Neural cell (in vitro differentiated cells): ENCODE measurements around the gene TMEM127. TPM values are rescaled to one million over a fixed set of nuclear protein-coding genes. Genes with fewer than 3 reads are reported as not detected.

ENCODE experiments used
- H2AFZ ChIP-seq: fragments of 200-600, 300-800 bp; sonication (generic), shearing (Covaris generic); 2 replicates; pipeline ENCODE4 v1.6.0; 2014; ENCODE audit warnings: low read depth, mild to moderate bottlenecking, antibody characterized with exemption, low read length, moderate library complexity
- H3F3A ChIP-seq: fragments of 200-600 bp; shearing (Covaris generic); 2 replicates; pipeline ENCODE4 v1.6.1; 2016; ENCODE audit warnings: mild to moderate bottlenecking, moderate library complexity, mixed read lengths, antibody characterized with exemption, low read length; ENCODE audit not compliant: insufficient read depth, poor library complexity, severe bottlenecking
- H3K27ac ChIP-seq: fragments of 200-600, 300-800 bp; sonication (generic), shearing (Covaris generic); 2 replicates; pipeline ENCODE4 v1.5.1; 2014; ENCODE audit warnings: mild to moderate bottlenecking, low read length, moderate library complexity
- H3K27me3 ChIP-seq: fragments of 300-800, 200-600 bp; sonication (generic), shearing (Covaris generic); 2 replicates; pipeline ENCODE4 v1.6.0; 2014; ENCODE audit warnings: mild to moderate bottlenecking, low read depth, low read length, moderate library complexity; ENCODE audit not compliant: insufficient read depth
- H3K36me3 ChIP-seq: fragments of 300-800, 200-600 bp; sonication (generic), shearing (Covaris generic); 2 replicates; pipeline ENCODE4 v1.5.1; 2014; ENCODE audit warnings: mild to moderate bottlenecking, antibody characterized with exemption, low read length, moderate library complexity; ENCODE audit not compliant: insufficient read depth
- H3K4me2 ChIP-seq: fragments of 300-800, 200-600 bp; sonication (generic), shearing (Covaris generic); 2 replicates; pipeline ENCODE4 v1.6.0; 2014; ENCODE audit warnings: mild to moderate bottlenecking, low read length
- H3K4me3 ChIP-seq: fragments of 300-800, 200-600 bp; sonication (generic), shearing (Covaris generic); 2 replicates; pipeline ENCODE4 v1.5.1; 2014; ENCODE audit warnings: mild to moderate bottlenecking, low read length, moderate library complexity
- H3K79me2 ChIP-seq: fragments of 200-600 bp; shearing (Covaris generic); replicated peaks from 2 replicates; pipeline ENCODE4 v1.6.0; 2014; ENCODE audit warnings: mild to moderate bottlenecking, low read length, moderate library complexity; ENCODE audit not compliant: insufficient read depth
- H3K9ac ChIP-seq: fragments of 300-800, 200-600 bp; sonication (generic), shearing (Covaris generic); 2 replicates; pipeline ENCODE4 v1.6.1; 2016; ENCODE audit warnings: mild to moderate bottlenecking, low read length, mixed read lengths
- H3K9me2 ChIP-seq: fragments of 200-600 bp; shearing (Covaris generic); 2 replicates; pipeline ENCODE4 v1.6.1; 2016; ENCODE audit warnings: mild to moderate bottlenecking, low read length, mixed read lengths; ENCODE audit not compliant: insufficient read depth
- H3K9me3 ChIP-seq: fragments of 200-600, 300-800 bp; sonication (generic), shearing (Covaris generic); 2 replicates; pipeline ENCODE4 v1.6.1; 2016; ENCODE audit warnings: mild to moderate bottlenecking, mixed run types, low read length, moderate library complexity, mixed read lengths
- H4K20me1 ChIP-seq: fragments of 200-600 bp; shearing (Covaris generic); 2 replicates; pipeline ENCODE4 v1.6.1; 2016; ENCODE audit warnings: mild to moderate bottlenecking, mixed run types; ENCODE audit not compliant: insufficient read depth
- EP300 ChIP-seq: fragments of 450-650 bp; conservative IDR thresholded peaks from 2 replicates; pipeline ENCODE4 v1.6.1; 2014; ENCODE audit warnings: antibody characterized with exemption, mild to moderate bottlenecking, moderate library complexity; ENCODE audit not compliant: poor library complexity, severe bottlenecking
- EZH2 ChIP-seq: fragments of 200-600, 300-800 bp; shearing (Covaris generic), sonication (generic); IDR thresholded peaks from 2 replicates; pipeline ENCODE4 v1.6.1; 2014; ENCODE audit warnings: antibody characterized with exemption, low read length, borderline replicate concordance, mild to moderate bottlenecking; ENCODE audit not compliant: insufficient read depth, poor library complexity, severe bottlenecking
- MXI1 ChIP-seq: fragments of 450-650 bp; conservative IDR thresholded peaks from 2 replicates; pipeline ENCODE4 v1.6.1; 2014; ENCODE audit warnings: antibody characterized with exemption, mild to moderate bottlenecking; ENCODE audit not compliant: poor library complexity, severe bottlenecking
- POLR2AphosphoS5 ChIP-seq: IDR thresholded peaks from 2 replicates; pipeline ENCODE4 v1.6.1; 2012
- RAD21 ChIP-seq: fragments of 450-650 bp; conservative IDR thresholded peaks from 2 replicates; pipeline ENCODE4 v1.6.1; 2014; ENCODE audit warnings: antibody characterized with exemption, mild to moderate bottlenecking, moderate library complexity
- SMC3 ChIP-seq: fragments of 450-650 bp; conservative IDR thresholded peaks from 2 replicates; pipeline ENCODE4 v1.6.1; 2014; ENCODE audit warnings: antibody characterized with exemption, mild to moderate bottlenecking, moderate library complexity; ENCODE audit not compliant: poor library complexity
- TAF1 ChIP-seq: IDR thresholded peaks from 2 replicates; pipeline ENCODE4 v1.6.1; 2012; ENCODE audit warnings: low read depth
- polyA plus RNA-seq: library from polyadenylated mRNA; depleted of rRNA; stranded (reverse); fragments of >200 nt; gene quantifications from 2 replicates; pipeline ENCODE4 v1.2.3, GENCODE V29; 2014
- TF ChIP-seq, protein P1 (sequence below): fragments of 450-650 bp; IDR thresholded peaks from 2 replicates; pipeline ENCODE4 v1.5.1; 2014; ENCODE audit warnings: antibody characterized with exemption, mild to moderate bottlenecking, moderate library complexity; ENCODE audit not compliant: poor library complexity, severe bottlenecking
- TF ChIP-seq, protein P2 (sequence below): IDR thresholded peaks from 2 replicates; pipeline ENCODE4 v1.6.1; 2012; ENCODE audit warnings: borderline replicate concordance

Gene TMEM127
- polyA plus RNA-seq, 1 donor from 2014 or later = 19.1 TPM

DNA sequence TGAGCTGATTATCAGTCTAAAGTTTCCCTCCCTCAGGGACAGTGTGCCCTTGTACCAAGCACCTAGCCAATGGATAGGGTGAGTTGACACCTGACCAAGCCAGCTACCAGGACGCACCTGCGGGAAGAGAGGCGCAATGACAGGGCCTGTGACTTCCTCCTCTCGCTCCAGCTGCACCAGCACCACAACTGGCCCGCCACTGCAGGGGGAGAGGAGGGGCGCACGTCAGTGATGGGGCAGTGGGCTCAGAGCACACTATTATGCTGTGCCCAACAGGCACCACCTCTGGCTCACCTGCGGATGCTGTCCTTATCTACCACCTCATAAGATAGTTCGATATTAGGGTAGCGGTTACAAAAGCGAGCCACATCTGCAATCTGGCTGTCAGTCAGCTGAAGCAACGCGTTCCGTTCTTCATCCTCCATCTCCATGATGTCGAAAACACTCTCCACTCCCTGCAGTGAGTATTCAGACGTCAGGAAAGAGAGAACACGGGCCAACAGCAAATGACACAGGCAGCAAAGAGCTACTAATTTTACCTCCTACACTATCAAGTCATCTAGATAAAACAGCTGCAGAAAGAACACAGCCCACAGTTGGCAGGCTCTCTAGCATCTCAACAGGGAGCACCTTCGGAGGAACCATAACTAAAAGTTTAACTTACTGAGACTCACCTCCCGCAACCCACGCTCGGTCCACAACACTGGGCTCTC is 11.1 kb upstream of the TMEM127 start:
- H2AFZ ChIP-seq = no peak overlapping the region
- H3K27me3 ChIP-seq = no peaks in the 10 kb centered on the region
- no peak overlapping the region for H3K27ac ChIP-seq
- H3K4me3 ChIP-seq = no peak overlapping the region
- no peaks in the 10 kb centered on the region for H3K79me2 ChIP-seq
- TF ChIP-seq MXI1 = no peak
- TF ChIP-seq, protein P1, sequence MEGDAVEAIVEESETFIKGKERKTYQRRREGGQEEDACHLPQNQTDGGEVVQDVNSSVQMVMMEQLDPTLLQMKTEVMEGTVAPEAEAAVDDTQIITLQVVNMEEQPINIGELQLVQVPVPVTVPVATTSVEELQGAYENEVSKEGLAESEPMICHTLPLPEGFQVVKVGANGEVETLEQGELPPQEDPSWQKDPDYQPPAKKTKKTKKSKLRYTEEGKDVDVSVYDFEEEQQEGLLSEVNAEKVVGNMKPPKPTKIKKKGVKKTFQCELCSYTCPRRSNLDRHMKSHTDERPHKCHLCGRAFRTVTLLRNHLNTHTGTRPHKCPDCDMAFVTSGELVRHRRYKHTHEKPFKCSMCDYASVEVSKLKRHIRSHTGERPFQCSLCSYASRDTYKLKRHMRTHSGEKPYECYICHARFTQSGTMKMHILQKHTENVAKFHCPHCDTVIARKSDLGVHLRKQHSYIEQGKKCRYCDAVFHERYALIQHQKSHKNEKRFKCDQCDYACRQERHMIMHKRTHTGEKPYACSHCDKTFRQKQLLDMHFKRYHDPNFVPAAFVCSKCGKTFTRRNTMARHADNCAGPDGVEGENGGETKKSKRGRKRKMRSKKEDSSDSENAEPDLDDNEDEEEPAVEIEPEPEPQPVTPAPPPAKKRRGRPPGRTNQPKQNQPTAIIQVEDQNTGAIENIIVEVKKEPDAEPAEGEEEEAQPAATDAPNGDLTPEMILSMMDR = no peak
- no peak for TF ChIP-seq EP300
- no peak for TF ChIP-seq EZH2
- no peak for TF ChIP-seq SMC3
- TF ChIP-seq, protein P2, sequence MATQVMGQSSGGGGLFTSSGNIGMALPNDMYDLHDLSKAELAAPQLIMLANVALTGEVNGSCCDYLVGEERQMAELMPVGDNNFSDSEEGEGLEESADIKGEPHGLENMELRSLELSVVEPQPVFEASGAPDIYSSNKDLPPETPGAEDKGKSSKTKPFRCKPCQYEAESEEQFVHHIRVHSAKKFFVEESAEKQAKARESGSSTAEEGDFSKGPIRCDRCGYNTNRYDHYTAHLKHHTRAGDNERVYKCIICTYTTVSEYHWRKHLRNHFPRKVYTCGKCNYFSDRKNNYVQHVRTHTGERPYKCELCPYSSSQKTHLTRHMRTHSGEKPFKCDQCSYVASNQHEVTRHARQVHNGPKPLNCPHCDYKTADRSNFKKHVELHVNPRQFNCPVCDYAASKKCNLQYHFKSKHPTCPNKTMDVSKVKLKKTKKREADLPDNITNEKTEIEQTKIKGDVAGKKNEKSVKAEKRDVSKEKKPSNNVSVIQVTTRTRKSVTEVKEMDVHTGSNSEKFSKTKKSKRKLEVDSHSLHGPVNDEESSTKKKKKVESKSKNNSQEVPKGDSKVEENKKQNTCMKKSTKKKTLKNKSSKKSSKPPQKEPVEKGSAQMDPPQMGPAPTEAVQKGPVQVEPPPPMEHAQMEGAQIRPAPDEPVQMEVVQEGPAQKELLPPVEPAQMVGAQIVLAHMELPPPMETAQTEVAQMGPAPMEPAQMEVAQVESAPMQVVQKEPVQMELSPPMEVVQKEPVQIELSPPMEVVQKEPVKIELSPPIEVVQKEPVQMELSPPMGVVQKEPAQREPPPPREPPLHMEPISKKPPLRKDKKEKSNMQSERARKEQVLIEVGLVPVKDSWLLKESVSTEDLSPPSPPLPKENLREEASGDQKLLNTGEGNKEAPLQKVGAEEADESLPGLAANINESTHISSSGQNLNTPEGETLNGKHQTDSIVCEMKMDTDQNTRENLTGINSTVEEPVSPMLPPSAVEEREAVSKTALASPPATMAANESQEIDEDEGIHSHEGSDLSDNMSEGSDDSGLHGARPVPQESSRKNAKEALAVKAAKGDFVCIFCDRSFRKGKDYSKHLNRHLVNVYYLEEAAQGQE = no peak
- TF ChIP-seq RAD21 = no peak
- TF ChIP-seq POLR2AphosphoS5 = no peak
- TF ChIP-seq TAF1 = no peak
- H3K9me2 ChIP-seq = no peaks in the 10 kb centered on the region
- H3K9me3 ChIP-seq = no peaks in the 10 kb centered on the region
- H3K4me2 ChIP-seq = no peak overlapping the region
- H4K20me1 ChIP-seq = no peaks in the 10 kb centered on the region
- no peaks in the 10 kb centered on the region for H3F3A ChIP-seq
- H3K9ac ChIP-seq = no peak overlapping the region
- peaks cover 16% of the 10 kb centered on the region for H3K36me3 ChIP-seq

DNA sequence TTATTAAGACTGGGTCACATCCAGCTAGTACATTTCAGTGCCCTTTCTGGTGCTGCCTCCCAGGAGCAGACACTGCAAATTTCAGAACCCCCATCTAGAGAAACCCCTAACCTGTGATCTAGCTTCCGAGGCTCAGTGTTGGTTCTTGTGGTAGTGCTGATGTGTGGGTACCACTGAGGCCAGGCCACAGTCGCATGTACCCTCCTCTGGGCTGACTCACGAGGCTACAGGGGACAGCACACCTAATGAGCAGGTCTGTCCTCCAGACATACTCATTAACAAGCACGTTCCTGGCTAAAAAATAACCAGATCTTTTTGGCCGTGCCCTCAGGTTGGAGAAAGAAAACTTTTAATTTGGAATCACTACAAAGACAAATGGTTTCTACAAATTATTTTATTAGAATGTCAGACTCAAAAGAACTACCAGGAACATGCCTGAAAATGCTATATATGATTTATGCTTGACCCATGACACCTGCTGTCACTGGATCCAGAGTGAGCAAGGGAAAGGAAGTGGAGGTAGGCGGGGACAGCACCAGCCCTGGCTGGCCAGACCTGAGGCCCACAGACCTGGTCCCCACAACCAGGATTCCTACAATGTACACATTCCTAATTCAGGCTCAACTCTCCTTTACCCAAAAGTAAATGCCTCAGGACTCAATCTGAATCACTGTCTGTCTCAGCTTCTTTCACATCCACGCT is 8.7 kb upstream of the TMEM127 start:
- H3K36me3 ChIP-seq = peaks cover 16% of the 10 kb centered on the region
- H3K27me3 ChIP-seq = no peaks in the 10 kb centered on the region
- H3K79me2 ChIP-seq = no peaks in the 10 kb centered on the region
- H3K9me3 ChIP-seq = no peaks in the 10 kb centered on the region
- no peak overlapping the region for H3K9ac ChIP-seq
- no peaks in the 10 kb centered on the region for H3F3A ChIP-seq
- TF ChIP-seq RAD21 (no peak), SMC3 (no peak), TAF1 (no peak), EP300 (no peak), EZH2 (no peak), POLR2AphosphoS5 (no peak), MXI1 (no peak)
- TF ChIP-seq, protein P1 = no peak
- TF ChIP-seq, protein P2 = no peak
- no peaks in the 10 kb centered on the region for H4K20me1 ChIP-seq
- no peaks in the 10 kb centered on the region for H3K9me2 ChIP-seq
- no peak overlapping the region for H2AFZ ChIP-seq
- no peak overlapping the region for H3K27ac ChIP-seq
- no peak overlapping the region for H3K4me3 ChIP-seq
- no peak overlapping the region for H3K4me2 ChIP-seq
